Neural progenitor cell (in vitro differentiated cells): ENCODE measurements around the gene TMEM130. TPM values are rescaled to one million over a fixed set of nuclear protein-coding genes. Genes with fewer than 3 reads are reported as not detected.

Source experiments
- DNase-seq: peaks from one replicate; pipeline ENCODE4 v3.0.0-alpha.2; 2016; ENCODE audit warnings: low spot score
- H2AFZ ChIP-seq: fragments of 200-600 bp; sonication (generic); replicated peaks from 2 replicates; pipeline ENCODE4 v1.6.1; 2016; ENCODE audit warnings: antibody characterized with exemption
- H3F3A ChIP-seq: fragments of 200-600 bp; sonication (generic); 2 replicates; pipeline ENCODE4 v1.6.1; 2016; ENCODE audit warnings: antibody characterized with exemption, low read depth
- H3K27ac ChIP-seq: fragments of 200-600 bp; sonication (generic); 2 replicates; pipeline ENCODE4 v1.5.1; 2016; ENCODE audit warnings: mild to moderate bottlenecking
- H3K27me3 ChIP-seq: fragments of 200-600 bp; sonication (generic); 2 replicates; pipeline ENCODE4 v1.6.1; 2016; ENCODE audit warnings: mild to moderate bottlenecking, moderate library complexity
- H3K36me3 ChIP-seq: fragments of 200-600 bp; sonication (generic); 2 replicates; pipeline ENCODE4 v1.5.1; 2016
- H3K4me1 ChIP-seq: fragments of 200-600 bp; sonication (generic); 2 replicates; pipeline ENCODE4 v1.6.1; 2016; ENCODE audit warnings: mixed run types
- H3K4me2 ChIP-seq: fragments of 200-600 bp; sonication (generic); 2 replicates; pipeline ENCODE4 v1.6.1; 2016
- H3K4me3 ChIP-seq: fragments of 200-600 bp; sonication (generic); 2 replicates; pipeline ENCODE4 v1.5.1; 2016
- H3K79me2 ChIP-seq: fragments of 200-600 bp; sonication (generic); 2 replicates; pipeline ENCODE4 v1.6.1; 2016; ENCODE audit warnings: low read depth
- H3K9ac ChIP-seq: fragments of 200-600 bp; sonication (generic); 2 replicates; pipeline ENCODE4 v1.6.1; 2016
- H3K9me3 ChIP-seq: fragments of 200-600 bp; sonication (generic); 2 replicates; pipeline ENCODE4 v1.5.1; 2016; ENCODE audit warnings: low read depth
- H4K20me1 ChIP-seq: fragments of 200-600 bp; sonication (generic); 2 replicates; pipeline ENCODE4 v1.6.1; 2016; ENCODE audit warnings: low read depth
- H3K27ac Mint-ChIP-seq: 3 replicates; pipeline ENCODE4 v1.8.0; 2021; ENCODE audit warnings: mixed read lengths
- H3K27me3 Mint-ChIP-seq: 2 replicates; pipeline ENCODE4 v1.8.0; 2022; ENCODE audit warnings: low read depth, mild to moderate bottlenecking, inconsistent platforms, moderate library complexity, mixed read lengths; ENCODE audit not compliant: insufficient read depth
- H3K36me3 Mint-ChIP-seq: 3 replicates; pipeline ENCODE4 v1.8.0; 2021; ENCODE audit warnings: mixed read lengths
- H3K4me1 Mint-ChIP-seq: 3 replicates; pipeline ENCODE4 v1.8.0; 2021; ENCODE audit warnings: mixed read lengths
- H3K4me3 Mint-ChIP-seq: 3 replicates; pipeline ENCODE4 v1.8.0; 2021; ENCODE audit warnings: mild to moderate bottlenecking, moderate library complexity, mixed read lengths
- H3K9me3 Mint-ChIP-seq: 3 replicates; pipeline ENCODE4 v1.8.0; 2020; ENCODE audit warnings: mixed read lengths
- CTCF ChIP-seq: fragments of 200-600 bp; sonication (generic); IDR thresholded peaks from 2 replicates; pipeline ENCODE4 v1.5.1; 2017; ENCODE audit warnings: antibody characterized with exemption, mild to moderate bottlenecking
- EZH2 ChIP-seq: fragments of 200-600 bp; sonication (generic); IDR thresholded peaks from 2 replicates; pipeline ENCODE4 v1.6.1; 2017; ENCODE audit warnings: antibody characterized with exemption, mild to moderate bottlenecking, moderate library complexity
- EZH2phosphoT487 ChIP-seq: fragments of 200-600 bp; sonication (generic); IDR thresholded peaks from 2 replicates; pipeline ENCODE4 v1.6.1; 2017; ENCODE audit warnings: antibody characterized with exemption
- total RNA-seq: library from RNA; depleted of rRNA; stranded (reverse); fragments of >200 nt; gene quantifications from 2 replicates; pipeline ENCODE4 v1.2.3, GENCODE V29; 2015; ENCODE audit warnings: low replicate concordance

TMEM130 gene
- total RNA-seq, 1 donor from 2014 or later = 1.0 TPM

- Mint-ChIP-seq H3K4me1 (peaks cover 19% of the 10 kb centered on the region), H3K27me3 (peaks cover 28% of the 10 kb centered on the region)
- no peak for DNase-seq
Measured at GRCh38 chr7:98870807-98871491, 1.1 kb upstream of the TMEM130 start.

GRCh38 chr7:98870121-98870651 lies 372 bp upstream of the TMEM130 start:
- Histone ChIP-seq H3F3A (peaks cover 15% of the 10 kb centered on the region), H3K9ac (no peak overlapping the region), H2AFZ (peak overlapping the region; percentile 99), H3K27ac (no peak overlapping the region), H3K36me3 (no peaks in the 10 kb centered on the region), H3K4me3 (peak overlapping the region; percentile 64), H3K9me3 (no peaks in the 10 kb centered on the region), H3K4me2 (peak overlapping the region; percentile 98), H3K79me2 (no peaks in the 10 kb centered on the region), H3K27me3 (peaks cover 44% of the 10 kb centered on the region), H4K20me1 (no peaks in the 10 kb centered on the region), H3K4me1 (peaks cover 6% of the 10 kb centered on the region)
- no peak overlapping the region for H3K27ac Mint-ChIP-seq
- peak; percentile 79 for DNase-seq
- peaks cover 19% of the 10 kb centered on the region for H3K4me1 Mint-ChIP-seq
- H3K4me3 Mint-ChIP-seq = peak overlapping the region; percentile 89
- H3K27me3 Mint-ChIP-seq = peaks cover 32% of the 10 kb centered on the region
- TF ChIP-seq CTCF (no peak), EZH2 (no peak), EZH2phosphoT487 (no peak)
- no peaks in the 10 kb centered on the region for H3K9me3 Mint-ChIP-seq
- no peaks in the 10 kb centered on the region for H3K36me3 Mint-ChIP-seq

More at GRCh38 chr7:98870807-98871491, 1.1 kb upstream of the TMEM130 start:
- Histone ChIP-seq H4K20me1 (no peaks in the 10 kb centered on the region), H3K27me3 (peaks cover 44% of the 10 kb centered on the region), H3K9ac (no peak overlapping the region), H3K9me3 (no peaks in the 10 kb centered on the region), H3K4me1 (peaks cover 6% of the 10 kb centered on the region), H2AFZ (no peak overlapping the region), H3F3A (peaks cover 15% of the 10 kb centered on the region), H3K79me2 (no peaks in the 10 kb centered on the region), H3K27ac (no peak overlapping the region), H3K4me3 (peak overlapping the region; percentile 64), H3K4me2 (peak overlapping the region; percentile 98), H3K36me3 (no peaks in the 10 kb centered on the region)
- no peaks in the 10 kb centered on the region for H3K36me3 Mint-ChIP-seq
- peak overlapping the region; percentile 89 for H3K4me3 Mint-ChIP-seq
- H3K9me3 Mint-ChIP-seq = no peaks in the 10 kb centered on the region
- no peak for TF ChIP-seq EZH2
- TF ChIP-seq CTCF = no peak
- TF ChIP-seq EZH2phosphoT487 = no peak
- no peak overlapping the region for H3K27ac Mint-ChIP-seq

- H3K36me3 ChIP-seq = no peaks in the 10 kb centered on the region
- H3K4me3 ChIP-seq = peak overlapping the region; percentile 64
- H3K79me2 ChIP-seq = no peaks in the 10 kb centered on the region
- Mint-ChIP-seq H3K4me3 (peak overlapping the region; percentile 79), H3K4me1 (peaks cover 19% of the 10 kb centered on the region), H3K27me3 (peaks cover 34% of the 10 kb centered on the region), H3K9me3 (no peaks in the 10 kb centered on the region), H3K36me3 (no peaks in the 10 kb centered on the region), H3K27ac (no peak overlapping the region)
- H3K9ac ChIP-seq = no peak overlapping the region
- peak overlapping the region; percentile 99 for H2AFZ ChIP-seq
- no peak for DNase-seq
- no peak for TF ChIP-seq EZH2
- peaks cover 6% of the 10 kb centered on the region for H3K4me1 ChIP-seq
- peaks cover 44% of the 10 kb centered on the region for H3K27me3 ChIP-seq
- no peaks in the 10 kb centered on the region for H4K20me1 ChIP-seq
- no peak overlapping the region for H3K27ac ChIP-seq
- peak overlapping the region; percentile 98 for H3K4me2 ChIP-seq
- H3F3A ChIP-seq = peaks cover 15% of the 10 kb centered on the region
- no peaks in the 10 kb centered on the region for H3K9me3 ChIP-seq
Measured at GRCh38 chr7:98869027-98869596, 702 bp downstream of the TMEM130 start.

- DNase-seq = no peak
- H3K9me3 ChIP-seq = no peaks in the 10 kb centered on the region
- no peak overlapping the region for H3K27ac Mint-ChIP-seq
- TF ChIP-seq EZH2phosphoT487 = no peak
- TF ChIP-seq EZH2 = no peak
- TF ChIP-seq CTCF = no peak
- no peak overlapping the region for H3K4me2 ChIP-seq
- H3K27me3 ChIP-seq = peaks cover 44% of the 10 kb centered on the region
- H3K4me1 Mint-ChIP-seq = peaks cover 19% of the 10 kb centered on the region
- H4K20me1 ChIP-seq = no peaks in the 10 kb centered on the region
- no peaks in the 10 kb centered on the region for H3K9me3 Mint-ChIP-seq
- no peak overlapping the region for H3K4me3 ChIP-seq
- H3K27me3 Mint-ChIP-seq = peaks cover 34% of the 10 kb centered on the region
- H2AFZ ChIP-seq = no peak overlapping the region
- peaks cover 6% of the 10 kb centered on the region for H3K4me1 ChIP-seq
- peaks cover 15% of the 10 kb centered on the region for H3F3A ChIP-seq
- no peak overlapping the region for H3K27ac ChIP-seq
- H3K79me2 ChIP-seq = no peaks in the 10 kb centered on the region
- no peaks in the 10 kb centered on the region for H3K36me3 Mint-ChIP-seq
- no peak overlapping the region for H3K9ac ChIP-seq
- no peaks in the 10 kb centered on the region for H3K36me3 ChIP-seq
- peak overlapping the region; percentile 70 for H3K4me3 Mint-ChIP-seq
Measured at GRCh38 chr7:98868450-98868849, 1.4 kb downstream of the TMEM130 start.
